ENCODE measurements around the gene KLF7.

Gene KLF7

DNA sequence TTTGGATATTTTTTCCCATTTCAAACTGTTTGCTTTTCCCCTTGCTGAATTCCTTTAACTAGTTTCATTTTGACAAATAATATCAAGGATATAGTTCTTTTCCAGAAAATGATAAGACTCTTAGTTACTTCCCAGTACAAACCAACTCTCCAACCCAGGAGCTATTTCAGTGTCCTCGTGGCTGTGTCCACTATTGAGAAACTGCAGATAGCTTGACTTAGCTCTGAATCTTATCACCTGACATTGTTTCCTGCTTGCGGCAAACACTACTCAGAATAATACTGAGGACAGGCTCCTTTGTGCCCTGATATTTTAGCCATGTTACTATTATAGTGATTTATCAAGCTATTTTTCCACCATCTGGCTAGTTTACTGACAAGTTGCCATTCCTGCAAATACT lies 74.6 kb downstream of the KLF7 start:
- no peak for DNase-seq (ENCODE audit: low read depth)

DNA sequence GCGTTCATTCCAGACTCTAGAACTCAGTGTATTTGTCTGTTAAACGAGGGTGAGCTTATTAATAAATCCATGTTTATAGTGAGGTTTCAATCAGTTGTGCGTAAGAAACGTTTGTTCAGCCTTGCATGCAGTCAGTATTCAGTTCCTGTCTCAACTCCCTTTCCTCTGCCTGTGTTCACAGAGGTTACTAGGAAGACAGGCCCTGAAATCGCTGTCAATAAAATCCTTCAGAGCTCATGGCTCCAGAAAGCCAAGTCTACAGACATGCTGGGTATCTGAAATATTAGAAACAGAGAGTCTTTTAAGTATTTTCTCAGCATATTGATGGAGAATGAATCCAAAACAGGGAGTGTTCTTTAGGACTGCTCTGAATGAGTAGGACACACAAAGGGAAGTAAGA lies 75.4 kb downstream of the KLF7 start:
- DNase-seq (ENCODE audit: low read depth), result no peak

DNA sequence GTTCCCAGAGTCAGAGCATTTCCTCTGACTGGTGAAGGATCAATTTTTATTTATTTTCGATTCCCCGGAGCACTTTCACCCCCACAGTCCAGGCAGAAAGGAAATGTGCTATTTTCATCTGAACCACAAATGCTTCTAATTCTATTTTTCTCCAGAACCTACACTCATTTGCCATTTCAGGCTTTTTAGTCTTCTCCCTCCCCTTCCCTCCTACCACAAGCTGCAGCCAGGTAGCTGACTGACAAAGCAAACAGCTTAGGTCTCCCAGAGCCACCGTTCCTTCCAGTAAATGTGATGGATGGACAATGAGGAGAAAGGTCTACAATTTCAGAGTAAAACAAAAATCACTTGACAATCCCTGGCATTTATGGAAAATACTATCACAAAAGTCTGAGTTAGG lies 76.9 kb downstream of the KLF7 start:
- DNase-seq (ENCODE audit: low read depth), result no peak

DNA sequence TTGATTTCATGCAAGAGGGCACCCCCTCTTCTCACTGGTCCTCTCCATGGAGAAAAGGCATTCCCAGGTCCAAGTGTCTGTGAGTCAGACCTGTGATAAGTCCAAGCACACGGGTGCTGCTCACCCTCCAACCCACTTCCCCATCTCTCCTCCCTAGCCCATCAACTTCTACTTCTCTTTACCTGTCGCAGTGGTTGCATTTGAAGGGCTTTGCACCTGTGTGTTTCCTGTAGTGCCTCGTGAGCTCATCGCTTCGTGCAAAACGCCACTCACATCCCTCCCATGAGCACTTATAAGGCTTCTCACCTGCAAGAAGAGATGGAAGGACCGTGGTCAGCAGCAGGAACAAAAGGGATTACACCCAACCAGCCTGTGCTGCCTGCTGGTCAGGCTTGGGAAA lies 77.5 kb downstream of the KLF7 start:
- no peak for DNase-seq (ENCODE audit: low read depth)

DNA sequence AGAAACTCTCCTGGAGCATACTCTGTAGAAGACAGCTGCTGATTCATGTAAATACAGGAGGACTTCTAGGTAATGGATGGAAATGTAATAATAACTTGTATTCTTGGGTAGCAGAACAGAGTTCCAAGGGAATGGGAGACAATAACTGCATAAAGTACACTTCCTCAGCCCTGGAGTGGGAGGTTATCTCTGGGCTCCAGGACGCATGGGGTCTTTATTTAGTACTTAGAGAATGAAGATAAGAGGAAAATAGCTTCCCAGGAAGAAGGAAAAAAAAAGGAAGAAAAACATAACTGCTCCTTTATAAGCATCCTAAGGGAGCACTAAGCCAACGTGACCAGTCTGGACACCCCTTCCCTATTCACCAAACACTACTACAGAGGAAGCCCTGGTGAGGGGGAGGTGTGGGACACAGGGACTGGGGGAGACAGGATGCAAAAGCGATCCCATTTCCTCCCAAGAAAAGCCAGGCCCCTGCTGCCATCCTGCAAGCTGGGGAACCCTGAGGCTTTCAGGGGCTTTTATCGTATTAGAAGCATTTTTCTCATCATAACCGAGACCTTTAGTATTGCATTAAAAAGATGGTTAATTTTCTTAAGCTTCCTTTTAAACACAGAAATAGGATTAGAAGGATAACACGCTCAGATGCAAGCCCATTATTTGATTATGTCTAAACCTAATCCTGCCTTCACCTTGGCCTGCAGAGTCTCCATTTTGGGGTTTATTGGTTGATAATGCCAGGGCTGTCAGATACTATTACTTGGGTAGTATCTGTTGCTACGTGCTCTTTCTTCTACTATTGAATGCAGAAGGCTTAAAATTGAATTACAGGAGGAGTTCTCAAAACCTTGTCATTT lies 78.5 kb downstream of the KLF7 start:
- no peak for DNase-seq (ENCODE audit: low read depth)

DNA sequence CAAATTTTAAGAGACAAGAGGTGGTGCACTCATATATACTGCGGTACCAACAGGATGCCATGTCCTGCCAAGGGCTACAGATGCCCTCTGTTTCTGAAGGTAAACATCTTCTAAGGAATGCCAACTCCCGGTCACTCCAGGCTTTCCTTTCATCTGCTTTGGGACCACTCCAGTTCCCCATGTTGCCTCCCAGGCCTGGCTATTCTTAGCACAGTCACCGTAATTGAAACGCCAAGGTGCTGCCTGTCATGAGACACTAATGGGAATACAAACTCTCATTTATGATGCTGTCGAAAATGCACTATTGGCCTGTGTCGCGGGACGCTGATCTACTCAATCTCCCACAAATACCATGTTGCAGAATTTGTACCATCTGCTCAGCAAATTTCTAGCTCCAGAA lies 79.6 kb downstream of the KLF7 start:
- DNase-seq (ENCODE audit: low read depth), result no peak

DNA sequence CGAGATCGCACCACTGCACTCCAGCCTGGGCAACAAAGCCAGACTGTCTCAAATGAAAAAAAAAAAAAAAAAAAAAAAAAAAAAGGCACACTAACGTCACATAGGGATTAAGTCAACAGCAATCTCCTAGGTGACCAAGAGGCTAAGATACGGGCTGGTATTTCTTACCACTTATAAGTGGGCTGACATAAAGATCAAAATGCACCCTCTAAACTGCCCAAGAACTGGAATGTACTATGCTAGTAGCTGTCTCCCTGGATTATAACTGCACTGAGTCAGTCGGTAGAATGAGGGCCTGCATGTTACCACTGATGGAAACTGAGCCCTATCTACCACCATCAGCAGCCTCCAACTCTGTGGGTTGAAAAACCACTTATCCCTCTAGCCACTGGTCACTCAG lies 80.6 kb downstream of the KLF7 start:
- DNase-seq (ENCODE audit: low read depth), result no peak

DNA sequence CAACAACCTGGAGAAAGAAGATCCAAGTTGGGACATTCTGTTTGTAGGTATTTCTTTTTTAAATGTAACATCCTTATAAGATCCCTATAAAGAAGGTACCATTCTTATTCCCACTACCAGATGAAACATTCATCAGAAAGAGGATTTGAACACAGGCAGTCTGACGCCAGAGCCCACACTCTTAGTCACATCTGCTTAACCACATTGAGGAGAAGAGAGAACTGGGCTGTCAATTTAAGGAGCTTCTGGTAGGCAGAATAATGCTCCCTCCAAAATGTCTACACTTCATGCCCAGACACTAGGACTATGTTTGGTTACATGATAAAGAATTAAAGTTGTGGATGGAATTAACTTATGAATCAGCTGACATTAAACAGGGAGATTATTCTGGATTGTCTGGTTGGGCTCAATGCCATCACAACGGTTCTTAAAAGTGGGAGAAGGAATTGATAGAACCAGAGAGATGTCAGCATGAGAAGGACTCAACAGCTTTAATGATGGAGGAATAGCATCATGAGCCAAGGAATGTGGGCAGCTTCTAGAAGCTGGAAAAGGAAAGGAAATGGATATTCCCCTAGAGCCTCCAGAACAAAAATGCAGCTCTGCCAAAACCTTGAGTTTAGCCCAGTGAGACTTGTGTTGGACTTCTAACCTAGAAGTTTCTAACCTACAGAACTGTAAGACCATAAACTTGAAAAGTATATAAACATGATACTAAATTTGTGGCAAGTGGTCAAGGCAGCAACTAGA lies 82.2 kb downstream of the KLF7 start:
- no peak for DNase-seq (ENCODE audit: low read depth)

DNA sequence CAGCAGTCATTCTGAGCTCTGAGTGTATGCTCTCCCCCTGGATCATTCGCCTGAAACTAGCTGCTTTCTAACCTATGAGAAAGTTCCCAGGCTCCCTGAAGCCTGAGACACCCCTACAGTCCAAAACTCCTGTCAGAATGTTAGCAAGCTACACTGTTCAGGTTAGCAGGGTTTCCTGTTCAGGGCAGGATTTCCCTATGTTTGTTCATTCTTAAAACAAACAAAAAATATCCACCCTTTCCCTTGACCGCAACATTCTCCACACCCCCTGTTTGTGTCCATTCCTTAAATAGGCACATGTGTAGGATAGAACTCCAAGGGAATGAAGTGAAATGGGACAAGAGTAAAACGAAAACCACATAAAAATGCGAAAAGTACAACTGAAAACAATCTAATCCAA lies 83.1 kb downstream of the KLF7 start:
- no peak for DNase-seq (ENCODE audit: low read depth)

DNA sequence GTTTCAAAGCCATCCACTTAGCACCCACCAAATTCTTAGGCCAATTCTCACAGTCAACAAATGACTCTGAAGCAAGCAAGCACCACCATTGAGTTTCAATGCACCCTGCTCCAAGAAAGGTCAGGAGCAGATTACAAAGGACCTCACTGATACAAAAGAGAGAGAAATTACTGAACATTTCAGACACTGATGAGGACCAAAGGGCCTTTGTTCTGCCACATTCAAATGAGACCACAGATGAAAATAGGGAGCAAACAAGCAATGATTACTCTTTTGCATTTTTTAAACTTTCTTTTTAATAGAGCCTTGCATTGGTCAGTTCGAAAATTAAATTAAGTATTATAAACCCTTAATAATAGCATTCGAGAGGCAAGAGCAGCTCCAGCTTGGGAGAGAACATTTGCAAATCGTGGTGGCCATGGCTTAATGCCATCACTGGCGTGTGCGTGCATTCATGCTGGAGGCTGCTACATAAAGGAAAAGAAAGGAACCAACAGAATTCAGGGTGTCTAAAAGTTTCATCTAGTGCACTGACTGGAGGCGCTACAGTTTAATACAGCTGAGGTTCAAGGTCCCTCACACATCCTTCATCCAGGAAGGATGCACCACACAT lies 87.5 kb downstream of the KLF7 start:
- no peak for DNase-seq (ENCODE audit: low read depth)

DNA sequence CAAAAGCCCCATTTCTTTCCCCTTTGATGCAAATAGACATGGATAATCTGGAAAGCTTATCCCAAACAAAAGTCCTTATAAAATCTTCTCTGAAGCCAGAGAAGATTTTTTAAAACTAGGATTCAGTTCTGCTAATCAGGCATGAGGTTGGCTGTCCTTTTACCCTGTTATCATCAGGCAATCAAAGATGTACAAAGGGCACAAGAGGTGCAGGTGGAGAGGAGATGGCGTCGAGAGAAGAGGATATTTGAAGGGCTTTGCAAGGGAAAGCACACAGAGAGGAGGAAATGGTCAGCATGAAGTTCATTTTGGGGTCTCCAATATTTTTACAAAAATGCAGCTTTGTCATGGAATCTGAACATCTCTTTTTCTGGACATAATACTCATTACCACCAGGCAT lies 88.5 kb downstream of the KLF7 start:
- no peak for DNase-seq (ENCODE audit: low read depth)

DNA sequence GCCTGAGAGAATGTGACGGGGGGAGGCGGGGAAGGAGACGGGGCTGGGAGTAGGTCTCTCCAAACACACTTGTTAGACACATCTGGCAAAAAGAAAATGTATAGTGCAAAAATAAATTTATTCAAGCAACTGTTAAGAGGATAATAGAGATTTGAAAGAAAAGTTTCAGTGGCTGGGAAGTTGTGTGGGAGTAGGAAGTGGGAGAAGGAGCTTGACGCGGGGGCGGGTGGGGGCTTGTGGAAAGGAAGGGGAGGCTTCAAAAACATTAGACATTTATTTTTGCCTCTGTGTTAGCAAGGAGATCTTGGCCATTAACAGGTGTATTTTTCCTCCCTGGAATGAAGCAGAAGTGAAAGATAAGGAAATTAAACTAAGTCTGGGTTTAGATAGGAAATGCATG lies 90.3 kb downstream of the KLF7 start:
- no peak for DNase-seq (ENCODE audit: low read depth)

DNA sequence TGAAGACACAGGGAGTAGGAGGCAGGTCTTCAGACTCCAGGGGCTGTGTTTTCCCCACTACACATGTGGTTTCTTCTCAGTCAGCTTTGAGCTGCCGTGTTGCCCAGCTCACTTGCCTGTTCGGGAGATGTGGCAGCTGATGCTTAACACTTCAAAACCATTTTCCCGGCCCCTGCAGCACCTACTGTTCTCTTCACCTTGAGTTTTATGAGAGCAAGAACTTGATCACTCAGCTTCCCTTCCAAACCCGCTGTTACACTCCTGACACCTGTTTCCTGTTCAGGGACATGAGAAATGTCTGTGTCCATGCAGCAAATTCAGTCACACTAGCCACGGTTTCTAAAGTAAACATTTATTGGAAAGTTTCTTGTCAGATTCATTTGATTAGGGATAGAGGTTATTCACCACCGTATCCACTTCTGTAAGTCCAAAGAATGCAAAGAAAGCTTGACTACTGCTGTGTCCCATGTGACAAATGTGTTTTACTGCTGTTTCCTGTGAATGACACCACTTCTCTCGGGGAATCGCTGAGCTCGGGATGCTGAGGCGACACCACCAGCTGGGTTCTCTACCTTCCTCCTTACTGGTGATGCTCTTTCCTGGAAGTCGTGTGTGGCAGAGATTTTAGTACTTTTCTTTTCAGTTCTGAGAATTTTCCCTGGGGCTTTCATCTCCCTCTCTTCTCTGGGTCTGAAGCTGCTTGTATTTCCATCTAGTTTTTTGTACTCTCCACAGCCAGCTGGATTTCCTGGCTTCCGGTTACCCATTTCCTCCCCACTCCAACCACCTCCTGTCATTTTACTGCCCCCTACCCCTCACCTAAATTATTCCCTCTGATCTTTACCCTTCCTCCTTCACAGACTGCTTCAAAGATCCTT lies 91.7 kb downstream of the KLF7 start:
- no peak for DNase-seq (ENCODE audit: low read depth)

DNA sequence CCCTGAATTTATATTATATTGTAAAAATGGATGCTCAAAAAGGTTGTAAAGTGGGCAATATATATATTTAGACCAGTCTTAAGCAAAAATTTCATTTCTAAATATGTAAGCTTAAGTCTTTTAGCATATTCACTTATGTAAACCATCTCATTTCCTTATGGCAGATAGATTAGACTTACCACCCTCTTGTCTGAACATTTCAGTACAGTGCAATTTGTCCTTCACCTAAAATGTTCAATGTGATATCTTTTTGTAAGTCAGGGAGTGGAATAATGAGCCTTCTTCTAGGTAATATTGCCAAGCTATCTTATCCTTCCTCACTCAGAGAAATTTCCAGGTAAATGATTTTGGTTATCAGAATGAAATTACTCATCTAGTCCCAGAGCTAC lies 92.3 kb downstream of the KLF7 start:
- DNase-seq (ENCODE audit: low read depth), result no peak

DNA sequence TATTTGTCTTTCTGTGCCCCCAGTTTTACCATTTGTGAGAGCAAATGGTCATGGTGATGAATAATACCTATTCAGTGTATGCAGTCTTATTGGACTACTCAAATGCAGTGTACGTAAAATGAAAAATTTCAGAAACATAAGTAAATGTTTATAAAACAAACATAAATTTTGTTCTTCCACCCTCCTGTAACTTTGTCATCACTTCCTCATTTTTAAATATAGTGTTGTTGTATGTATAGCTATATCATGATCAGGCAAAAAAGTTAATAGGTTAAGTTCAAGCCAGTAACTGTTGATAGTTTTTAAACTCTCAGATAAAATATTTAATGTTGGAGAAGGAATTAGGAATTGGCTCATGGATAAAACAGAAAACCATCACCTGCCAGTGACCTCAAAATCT lies 93.2 kb downstream of the KLF7 start:
- DNase-seq (ENCODE audit: low read depth), result no peak

DNA sequence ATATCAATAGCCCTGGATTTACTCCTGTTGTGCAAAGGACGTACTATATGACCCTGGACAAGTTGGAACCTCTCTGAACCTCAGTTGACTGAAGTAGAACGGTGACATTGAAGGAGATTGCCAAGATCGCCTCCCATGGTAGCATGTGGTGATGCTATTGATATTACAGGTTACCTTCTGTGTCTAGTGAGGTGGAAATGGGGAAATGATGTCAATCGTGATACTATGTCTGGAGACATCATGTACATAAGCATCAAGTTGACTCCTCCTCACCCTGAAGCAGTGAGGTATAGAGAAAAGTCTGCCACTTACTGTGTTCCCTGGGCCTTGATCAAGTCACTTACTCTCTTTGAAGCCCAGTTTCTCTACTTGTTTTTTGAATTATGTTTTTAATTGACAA lies 93.9 kb downstream of the KLF7 start:
- DNase-seq (ENCODE audit: low read depth), result no peak

DNA sequence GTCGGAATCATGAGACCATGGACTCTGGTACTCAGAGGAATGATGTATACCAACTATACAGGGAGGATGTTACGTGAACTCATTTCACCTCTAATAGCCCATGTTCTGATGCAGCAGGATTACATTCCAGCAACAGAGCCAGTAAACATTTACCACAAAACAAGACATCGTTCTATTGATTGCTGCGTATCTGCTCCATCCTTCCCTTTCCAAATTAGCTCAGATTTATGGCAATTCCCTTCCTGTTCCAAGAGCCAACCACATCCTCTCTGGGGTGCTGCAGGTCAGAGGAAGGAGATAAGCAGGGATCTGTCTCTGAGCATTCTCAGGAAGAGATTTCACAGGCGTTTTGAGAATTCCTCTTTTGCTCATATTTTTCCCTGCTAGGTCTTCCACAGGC lies 98.3 kb downstream of the KLF7 start:
- DNase-seq (ENCODE audit: low read depth), result no peak

DNA sequence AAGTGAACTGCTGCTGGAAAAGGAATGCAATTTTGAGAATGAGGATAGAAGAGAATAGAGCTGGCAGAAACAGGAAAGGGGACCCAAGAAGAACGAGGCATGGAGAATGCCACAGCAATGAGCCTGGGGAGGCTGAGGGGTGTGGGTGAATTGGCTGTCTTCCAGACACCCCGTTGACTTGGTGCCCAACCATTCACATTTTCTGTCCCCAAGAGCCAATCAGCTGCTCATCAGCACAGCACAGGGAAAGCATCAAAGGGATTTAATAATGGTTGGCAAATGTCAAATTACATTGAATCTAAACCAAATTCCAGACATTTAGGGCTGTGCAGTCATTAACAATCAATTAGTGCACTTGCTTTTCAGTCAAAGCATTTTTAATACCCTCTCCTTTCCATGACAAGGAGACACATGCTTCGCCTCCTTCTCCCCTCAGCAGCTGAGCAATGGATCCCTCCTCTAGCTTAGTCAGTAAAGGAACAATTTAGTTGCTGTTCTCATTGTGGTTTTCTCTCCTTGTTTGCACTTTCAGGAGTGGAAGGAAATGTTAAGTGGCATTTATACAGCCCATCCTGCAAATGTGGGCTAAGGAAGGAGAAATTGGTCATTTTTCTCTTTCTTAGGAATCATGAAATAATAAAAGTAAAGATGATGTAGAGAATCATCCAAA lies 98.8 kb downstream of the KLF7 start:
- no peak for DNase-seq (ENCODE audit: low read depth)

DNA sequence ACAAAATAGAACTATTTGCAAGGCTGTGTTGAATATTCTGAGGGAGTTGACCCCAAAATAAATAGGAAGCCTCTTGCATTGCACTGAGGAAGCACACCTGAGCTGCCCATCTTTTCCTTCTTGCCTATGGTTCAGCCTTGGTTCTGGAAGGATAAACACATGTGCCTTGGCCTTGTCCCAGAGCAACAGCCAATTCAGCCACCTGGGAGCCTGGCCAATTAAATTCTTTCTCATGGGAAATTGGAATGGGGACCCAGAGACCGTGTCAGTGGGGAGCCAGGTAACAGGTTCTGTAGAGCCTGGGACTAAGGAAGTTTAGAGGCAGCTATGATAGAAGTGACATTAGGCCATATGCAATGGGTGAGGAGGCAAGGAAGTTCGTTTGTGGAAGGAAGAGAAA lies 99.6 kb downstream of the KLF7 start:
- DNase-seq (ENCODE audit: low read depth), result no peak

DNA sequence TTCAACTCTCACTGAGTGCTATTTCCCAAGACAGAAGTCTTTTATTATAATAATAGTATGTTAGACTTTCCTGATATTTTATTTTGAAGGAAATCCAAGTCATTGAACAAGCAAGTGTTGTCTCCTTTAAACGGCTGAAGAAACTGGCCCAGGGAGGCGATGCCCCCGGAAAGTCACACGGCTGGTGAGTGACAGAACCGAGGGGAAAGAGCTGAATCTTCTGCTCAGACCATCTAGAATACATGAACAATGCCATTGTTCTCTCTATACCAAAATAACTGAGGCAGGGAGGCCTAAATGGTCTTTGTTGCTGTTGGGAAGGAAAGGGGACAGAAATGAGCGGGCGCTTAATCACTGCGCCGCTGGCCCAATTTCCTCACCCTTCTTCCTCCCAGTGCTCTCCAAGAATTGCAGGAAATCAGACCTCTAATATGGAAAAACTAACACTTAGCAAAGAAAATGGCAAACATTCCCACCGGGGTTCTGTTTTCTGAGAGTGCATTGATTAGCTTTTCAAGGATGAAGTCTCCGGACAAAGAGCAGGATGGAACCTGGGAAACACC lies 101.5 kb downstream of the KLF7 start:
- no peak for DNase-seq (ENCODE audit: low read depth)

DNA sequence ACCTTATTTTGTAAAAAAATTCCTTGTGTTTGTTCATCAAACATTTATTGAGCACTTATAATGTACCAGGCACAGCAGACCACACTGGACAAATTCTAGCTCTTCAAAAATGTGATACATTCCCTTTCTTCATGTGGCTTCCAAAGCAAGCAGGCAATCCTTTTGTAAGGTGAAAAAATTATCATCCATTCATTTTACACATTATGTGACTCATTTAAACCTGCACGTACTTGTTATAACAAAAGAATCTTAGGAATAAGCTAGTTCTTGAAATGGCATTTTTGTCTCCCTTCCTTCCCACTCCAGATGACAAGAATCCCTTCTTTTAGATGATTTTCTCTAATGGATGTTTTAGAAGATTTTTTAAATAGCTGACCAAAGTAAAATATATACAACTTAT lies 104.6 kb downstream of the KLF7 start:
- no peak for DNase-seq (ENCODE audit: low read depth)

All from activated T-helper 1 cell treated with Interleukin-2 at 50 U/mL for 16 hours (primary cell).